ENCODE results near the gene DSC1.

DSC1 gene

DNA sequence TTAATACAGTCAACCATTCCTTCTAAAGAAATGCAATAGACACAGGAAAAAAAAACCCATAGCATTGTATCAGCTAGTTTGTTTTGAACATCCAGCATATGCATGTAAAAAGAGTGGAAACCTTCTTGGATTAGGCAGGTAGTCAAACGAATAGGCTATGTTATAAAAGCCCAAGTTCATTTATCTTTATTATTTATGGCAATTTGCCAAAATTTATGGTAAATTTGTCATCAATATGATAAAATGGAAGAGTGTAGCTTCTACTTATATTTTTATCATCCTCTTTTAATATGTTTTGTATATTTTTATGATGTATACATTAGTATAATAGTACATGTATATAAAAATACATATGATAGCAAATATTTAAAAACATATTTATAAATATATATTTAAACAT lies 23.9 kb downstream of the DSC1 start:
- Histone ChIP-seq H3K36me3 (ENCODE audit: control insufficient read depth in 1 of 2, insufficient read depth in 2 of 2, low read length in 2 of 2) (no peaks in the 10 kb centered on the region), H3K27me3 (ENCODE audit: insufficient read depth, low read length) (no peaks in the 10 kb centered on the region)
- DNase-seq, result no peak

DNA sequence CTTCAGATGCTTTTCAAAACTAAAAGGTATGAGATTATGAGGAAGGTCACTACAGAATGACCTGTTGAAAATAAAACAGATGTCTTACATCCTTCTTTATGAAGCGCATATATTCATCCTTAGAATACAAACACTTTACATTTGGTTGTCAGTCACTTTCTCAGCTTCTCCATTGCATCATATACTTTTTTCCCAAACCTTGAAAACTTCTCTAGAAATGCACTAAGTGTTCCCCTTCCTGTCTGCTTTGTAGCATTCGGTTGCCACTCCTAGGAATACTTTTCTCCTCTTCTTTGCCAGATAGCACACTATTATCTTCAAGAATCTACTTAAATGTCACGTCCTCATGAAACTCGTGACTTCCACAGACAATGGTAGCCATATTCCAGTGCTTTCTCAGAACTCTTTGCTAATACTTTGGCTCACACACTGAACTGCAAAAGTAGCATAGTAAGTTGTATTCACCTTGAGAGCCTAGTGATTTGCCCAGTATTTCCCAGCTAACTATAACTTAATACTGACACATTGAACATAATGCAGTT lies 27.6 kb downstream of the DSC1 start:
- Histone ChIP-seq H3K79me2 (ENCODE audit: control insufficient read depth, insufficient read depth, low read length, poor library complexity) (no peaks in the 10 kb centered on the region), H3K79me1 (ENCODE audit: low read length) (no peaks in the 10 kb centered on the region), H3K36me3 (ENCODE audit: control insufficient read depth in 1 of 2, insufficient read depth in 2 of 2, low read length in 2 of 2) (no peaks in the 10 kb centered on the region), H3K27me3 (ENCODE audit: insufficient read depth, low read length) (no peaks in the 10 kb centered on the region), H2BK12ac (ENCODE audit: low read length) (no peak overlapping the region), H3K14ac (ENCODE audit: low read length) (no peak overlapping the region), H3K27ac (ENCODE audit: low read depth, low read length) (no peak overlapping the region), H3K9me3 (ENCODE audit: insufficient read depth, low read depth, low read length) (no peaks in the 10 kb centered on the region), H2BK120ac (ENCODE audit: insufficient read depth, low read length, poor library complexity) (no peak overlapping the region), H3K4ac (ENCODE audit: low read depth, low read length) (no peak overlapping the region), H2AFZ (ENCODE audit: insufficient read depth, low read length, poor library complexity) (no peak overlapping the region), H3K4me2 (ENCODE audit: low read length) (no peak overlapping the region), H2AK5ac (ENCODE audit: low read length) (no peak overlapping the region), H4K12ac (ENCODE audit: low read depth, low read length) (no peak overlapping the region), H3K4me3 (ENCODE audit: low read depth, low read length) (no peak overlapping the region), H4K8ac (ENCODE audit: low read depth, low read length) (no peak overlapping the region), H3K18ac (ENCODE audit: low read length) (no peak overlapping the region), H3K4me1 (ENCODE audit: control insufficient read depth in 1 of 2, insufficient read depth in 2 of 2, low read length in 2 of 2) (no peaks in the 10 kb centered on the region), H3K23ac (ENCODE audit: low read length) (no peak overlapping the region), H3K9ac (ENCODE audit: low read length) (no peak overlapping the region), H2BK5ac (ENCODE audit: low read depth, low read length, poor library complexity) (no peak overlapping the region), H4K91ac (ENCODE audit: low read depth, low read length) (no peak overlapping the region)
- WGBS (ENCODE audit: extremely low coverage, insufficient coverage, insufficient read length), result no CpG with 5 or more reads among the region's 4 CpGs
- DNase-seq, result peak in 1 of 2 donors; percentile 56

More for the DNA sequence above, 23.9 kb downstream of the DSC1 start:
- Histone ChIP-seq H3K9ac (ENCODE audit: low read length) (no peak overlapping the region), H2AK5ac (ENCODE audit: low read length) (no peak overlapping the region), H3K4me2 (ENCODE audit: low read length) (no peak overlapping the region), H4K12ac (ENCODE audit: low read depth, low read length) (no peak overlapping the region), H3K18ac (ENCODE audit: low read length) (no peak overlapping the region), H2BK5ac (ENCODE audit: low read depth, low read length, poor library complexity) (no peak overlapping the region), H3K14ac (ENCODE audit: low read length) (no peak overlapping the region), H3K4me3 (ENCODE audit: low read depth, low read length) (no peak overlapping the region), H2BK12ac (ENCODE audit: low read length) (no peak overlapping the region), H3K23ac (ENCODE audit: low read length) (no peak overlapping the region), H4K8ac (ENCODE audit: low read depth, low read length) (no peak overlapping the region), H2BK120ac (ENCODE audit: insufficient read depth, low read length, poor library complexity) (no peak overlapping the region), H3K79me1 (ENCODE audit: low read length) (no peaks in the 10 kb centered on the region), H3K79me2 (ENCODE audit: control insufficient read depth, insufficient read depth, low read length, poor library complexity) (no peaks in the 10 kb centered on the region), H3K27ac (ENCODE audit: low read depth, low read length) (no peak overlapping the region), H2AFZ (ENCODE audit: insufficient read depth, low read length, poor library complexity) (no peak overlapping the region), H4K91ac (ENCODE audit: low read depth, low read length) (no peak overlapping the region), H3K4ac (ENCODE audit: low read depth, low read length) (no peak overlapping the region), H3K4me1 (ENCODE audit: control insufficient read depth in 1 of 2, insufficient read depth in 2 of 2, low read length in 2 of 2) (no peaks in the 10 kb centered on the region), H3K9me3 (ENCODE audit: insufficient read depth, low read depth, low read length) (no peaks in the 10 kb centered on the region)
- WGBS (ENCODE audit: extremely low coverage, insufficient coverage, insufficient read length), result no CpG with 5 or more reads among the region's 1 CpG

GRCh38 chr18:31129398-31130115 lies 33.1 kb downstream of the DSC1 start:
- no peak overlapping the region for H4K8ac ChIP-seq (ENCODE audit: low read depth, low read length)
- no peak overlapping the region for H3K4me3 ChIP-seq (ENCODE audit: low read depth, low read length)
- no peak overlapping the region for H2AK5ac ChIP-seq (ENCODE audit: low read length)
- H3K18ac ChIP-seq (ENCODE audit: low read length), result no peak overlapping the region
- no peak overlapping the region for H3K4ac ChIP-seq (ENCODE audit: low read depth, low read length)
- H3K23ac ChIP-seq (ENCODE audit: low read length), result no peak overlapping the region
- no peak overlapping the region for H3K27ac ChIP-seq (ENCODE audit: low read depth, low read length)
- no peak overlapping the region for H3K4me2 ChIP-seq (ENCODE audit: low read length)
- H2BK12ac ChIP-seq (ENCODE audit: low read length), result no peak overlapping the region
- H3K79me1 ChIP-seq (ENCODE audit: low read length), result no peaks in the 10 kb centered on the region
- H2BK120ac ChIP-seq (ENCODE audit: insufficient read depth, low read length, poor library complexity), result no peak overlapping the region
- no peaks in the 10 kb centered on the region for H3K79me2 ChIP-seq (ENCODE audit: control insufficient read depth, insufficient read depth, low read length, poor library complexity)
- no peak overlapping the region for H2BK5ac ChIP-seq (ENCODE audit: low read depth, low read length, poor library complexity)
- H3K9me3 ChIP-seq (ENCODE audit: insufficient read depth, low read depth, low read length), result no peaks in the 10 kb centered on the region
- no peaks in the 10 kb centered on the region for H3K4me1 ChIP-seq (ENCODE audit: control insufficient read depth in 1 of 2, insufficient read depth in 2 of 2, low read length in 2 of 2)
- H4K91ac ChIP-seq (ENCODE audit: low read depth, low read length), result no peak overlapping the region
- H4K12ac ChIP-seq (ENCODE audit: low read depth, low read length), result no peak overlapping the region
- DNase-seq, result peak in 1 of 2 donors; percentile 27
- no peaks in the 10 kb centered on the region for H3K27me3 ChIP-seq (ENCODE audit: insufficient read depth, low read length)
- H3K36me3 ChIP-seq (ENCODE audit: control insufficient read depth in 1 of 2, insufficient read depth in 2 of 2, low read length in 2 of 2), result no peaks in the 10 kb centered on the region
- H2AFZ ChIP-seq (ENCODE audit: insufficient read depth, low read length, poor library complexity), result no peak overlapping the region
- no peak overlapping the region for H3K9ac ChIP-seq (ENCODE audit: low read length)
- no peak overlapping the region for H3K14ac ChIP-seq (ENCODE audit: low read length)
- WGBS (ENCODE audit: extremely low coverage, insufficient coverage, insufficient read length), result no CpG with 5 or more reads among the region's 1 CpG

GRCh38 chr18:31125878-31126277 lies 36.8 kb downstream of the DSC1 start:
- Histone ChIP-seq H2AFZ (ENCODE audit: insufficient read depth, low read length, poor library complexity) (no peak overlapping the region), H3K9me3 (ENCODE audit: insufficient read depth, low read depth, low read length) (no peaks in the 10 kb centered on the region), H2BK5ac (ENCODE audit: low read depth, low read length, poor library complexity) (no peak overlapping the region), H3K4me3 (ENCODE audit: low read depth, low read length) (no peak overlapping the region), H3K79me2 (ENCODE audit: control insufficient read depth, insufficient read depth, low read length, poor library complexity) (no peaks in the 10 kb centered on the region), H2BK120ac (ENCODE audit: insufficient read depth, low read length, poor library complexity) (no peak overlapping the region), H3K36me3 (ENCODE audit: control insufficient read depth in 1 of 2, insufficient read depth in 2 of 2, low read length in 2 of 2) (no peaks in the 10 kb centered on the region), H4K12ac (ENCODE audit: low read depth, low read length) (no peak overlapping the region), H3K4me2 (ENCODE audit: low read length) (no peak overlapping the region), H3K9ac (ENCODE audit: low read length) (no peak overlapping the region), H3K23ac (ENCODE audit: low read length) (no peak overlapping the region), H3K79me1 (ENCODE audit: low read length) (no peaks in the 10 kb centered on the region), H4K91ac (ENCODE audit: low read depth, low read length) (no peak overlapping the region), H3K4ac (ENCODE audit: low read depth, low read length) (no peak overlapping the region), H3K18ac (ENCODE audit: low read length) (no peak overlapping the region), H3K14ac (ENCODE audit: low read length) (no peak overlapping the region), H3K27me3 (ENCODE audit: insufficient read depth, low read length) (no peaks in the 10 kb centered on the region), H3K4me1 (ENCODE audit: control insufficient read depth in 1 of 2, insufficient read depth in 2 of 2, low read length in 2 of 2) (no peaks in the 10 kb centered on the region), H2AK5ac (ENCODE audit: low read length) (no peak overlapping the region), H2BK12ac (ENCODE audit: low read length) (no peak overlapping the region), H4K8ac (ENCODE audit: low read depth, low read length) (no peak overlapping the region), H3K27ac (ENCODE audit: low read depth, low read length) (no peak overlapping the region)
- no CpG with 5 or more reads among the region's 1 CpG for WGBS (ENCODE audit: extremely low coverage, insufficient coverage, insufficient read length)
- no peak for DNase-seq
